Thyroid gland (tissue), 4 donors: Measurements from ENCODE around the gene MC5R.

Source experiments
- CTCF ChIP-seq, 6 experiments: fragments of 200-600 bp in 3 of 6; fragments of 450-650 bp in 3 of 6; sonication (generic) in 3 of 6; IDR thresholded peaks; one replicate each; pipeline ENCODE4 v1.5.1; 2016 to 2019; ENCODE audit warnings: antibody characterized with exemption in 6 of 6, mild to moderate bottlenecking in 2 of 6, inconsistent platforms in 1 of 6, moderate library complexity in 1 of 6
- POLR2A ChIP-seq, 2 donors: fragments of 450-650 bp; IDR thresholded peaks; one replicate each; pipeline ENCODE4 v1.6.1; 2017; ENCODE audit warnings: antibody characterized with exemption in 2 of 2, mild to moderate bottlenecking in 2 of 2, moderate library complexity in 1 of 2

GRCh38 chr18:13801260-13801601 lies 22.7 kb upstream of the MC5R start:
- TF ChIP-seq CTCF (IDR thresholded peaks at IDR 0.05) (no peak), POLR2A (IDR thresholded peaks at IDR 0.05) (no peak)
